HEK293 (cell line): Measurements from ENCODE around the gene EIF5A2.
A peak's percentile ranks its signal among the peaks of the same experiment; 100 is the strongest.

Source experiments
- CTCF ChIA-PET: fragments of 350-600 bp; formaldehyde crosslinking; extraction: SDS; loops from one replicate; lab custom pipeline; 2021; ENCODE audit warnings: antibody characterized with exemption; lab: Yijun Ruan, JAX
- POLR2A ChIA-PET: fragments of 300-600 bp; formaldehyde crosslinking; extraction: SDS; loops from one replicate; lab custom pipeline; 2020; ENCODE audit warnings: antibody characterized with exemption, inconsistent platforms; lab: Yijun Ruan, JAX
- H3K27ac ChIP-seq: fragments of 200-500 bp; sonication (Bioruptor generic); 2 replicates; pipeline ENCODE4 v1.5.1; 2014; ENCODE audit warnings: low read depth, low read length, control low read depth, inconsistent platforms; ENCODE audit errors: extremely low read depth
- H3K36me3 ChIP-seq, 2 experiments: fragments of 200-500 bp in 1 of 2; sonication (Bioruptor generic) in 1 of 2; 1 replicate in 1 of 2; 2 replicates in 1 of 2; pipeline ENCODE4 v1.5.1; 2014 to 2017; ENCODE audit warnings: inconsistent platforms in 2 of 2, low read length in 2 of 2; ENCODE audit not compliant: control insufficient read depth in 2 of 2, insufficient read depth in 1 of 2
- H3K4me1 ChIP-seq: fragments of 200-500 bp; sonication (Bioruptor generic); 2 replicates; pipeline ENCODE4 v1.5.1; 2014; ENCODE audit warnings: mild to moderate bottlenecking, low read length, inconsistent platforms; ENCODE audit not compliant: control insufficient read depth, insufficient read depth
- H3K4me3 ChIP-seq: 2 replicates; pipeline ENCODE4 v1.5.1; 2011; ENCODE audit warnings: low read depth, mild to moderate bottlenecking, control low read depth, low read length, moderate library complexity
- H3K9me3 ChIP-seq: fragments of 200-500 bp; sonication (Bioruptor generic); 2 replicates; pipeline ENCODE4 v1.5.1; 2014; ENCODE audit warnings: low read depth, low read length, inconsistent platforms; ENCODE audit not compliant: control insufficient read depth, insufficient read depth
- ATF2 ChIP-seq: fragments of 450-650 bp; formaldehyde crosslinking; IDR thresholded peaks from 2 replicates; pipeline ENCODE4 v1.5.1; 2016; ENCODE audit warnings: missing biosample characterization, missing genetic modification characterization, low read depth
- GLI4 ChIP-seq: fragments of 450-650 bp; formaldehyde crosslinking; IDR thresholded peaks from 2 replicates; pipeline ENCODE4 v1.5.1; 2016; ENCODE audit warnings: missing biosample characterization, missing genetic modification characterization
- GLIS2 ChIP-seq: fragments of 450-650 bp; formaldehyde crosslinking; IDR thresholded peaks from 2 replicates; pipeline ENCODE4 v1.5.1; 2016; ENCODE audit warnings: missing biosample characterization, missing genetic modification characterization
- PBX3 ChIP-seq: sonication (generic); formaldehyde crosslinking; IDR thresholded peaks from 2 replicates; pipeline ENCODE4 v1.8.1; 2022; ENCODE audit warnings: mild to moderate bottlenecking, moderate library complexity, missing genetic modification reagents
- SCRT1 ChIP-seq: fragments of 450-650 bp; formaldehyde crosslinking; IDR thresholded peaks from 2 replicates; pipeline ENCODE4 v1.5.1; 2016; ENCODE audit warnings: missing biosample characterization, missing genetic modification characterization, borderline replicate concordance
- SP7 ChIP-seq: fragments of 450-650 bp; formaldehyde crosslinking; IDR thresholded peaks from 2 replicates; pipeline ENCODE4 v1.5.1; 2016; ENCODE audit warnings: missing biosample characterization, missing genetic modification characterization
- ZBTB48 ChIP-seq: fragments of 450-650 bp; formaldehyde crosslinking; IDR thresholded peaks from 2 replicates; pipeline ENCODE4 v1.5.1; 2016; ENCODE audit warnings: missing biosample characterization, missing genetic modification characterization
- ZEB2 ChIP-seq: fragments of 450-650 bp; formaldehyde crosslinking; IDR thresholded peaks from 2 replicates; pipeline ENCODE4 v1.5.1; 2016; ENCODE audit warnings: missing biosample characterization, missing genetic modification characterization
- ZNF146 ChIP-seq: fragments of 450-650 bp; formaldehyde crosslinking; IDR thresholded peaks from 2 replicates; pipeline ENCODE4 v1.5.1; 2016; ENCODE audit warnings: missing biosample characterization, missing genetic modification characterization
- ZNF155 ChIP-seq: fragments of 450-650 bp; formaldehyde crosslinking; IDR thresholded peaks from 2 replicates; pipeline ENCODE4 v1.5.1; 2016; ENCODE audit warnings: missing biosample characterization, missing genetic modification characterization
- ZNF16 ChIP-seq: fragments of 450-650 bp; formaldehyde crosslinking; IDR thresholded peaks from 2 replicates; pipeline ENCODE4 v1.5.1; 2016; ENCODE audit warnings: low read depth, missing biosample characterization, missing genetic modification characterization
- ZNF221 ChIP-seq: fragments of 450-650 bp; formaldehyde crosslinking; IDR thresholded peaks from 2 replicates; pipeline ENCODE4 v1.5.1; 2017; ENCODE audit warnings: missing biosample characterization, missing genetic modification characterization, borderline replicate concordance
- ZNF311 ChIP-seq: fragments of 450-650 bp; formaldehyde crosslinking; IDR thresholded peaks from 2 replicates; pipeline ENCODE4 v1.5.1; 2017; ENCODE audit warnings: missing biosample characterization, missing genetic modification characterization, borderline replicate concordance
- ZNF354C ChIP-seq: fragments of 450-650 bp; formaldehyde crosslinking; IDR thresholded peaks from 2 replicates; pipeline ENCODE4 v1.5.1; 2016; ENCODE audit warnings: missing biosample characterization, missing genetic modification characterization, low read depth, borderline replicate concordance
- ZNF362 ChIP-seq: fragments of 450-650 bp; formaldehyde crosslinking; IDR thresholded peaks from 2 replicates; pipeline ENCODE4 v1.5.1; 2016; ENCODE audit warnings: missing biosample characterization, missing genetic modification characterization
- ZNF488 ChIP-seq: fragments of 450-650 bp; formaldehyde crosslinking; IDR thresholded peaks from 2 replicates; pipeline ENCODE4 v1.5.1; 2016; ENCODE audit warnings: missing biosample characterization, missing genetic modification characterization
- ZNF560 ChIP-seq: fragments of 450-650 bp; formaldehyde crosslinking; IDR thresholded peaks from 2 replicates; pipeline ENCODE4 v1.5.1; 2017; ENCODE audit warnings: missing biosample characterization, missing genetic modification characterization, borderline replicate concordance
- ZNF600 ChIP-seq: fragments of 450-650 bp; formaldehyde crosslinking; IDR thresholded peaks from 2 replicates; pipeline ENCODE4 v1.5.1; 2016; ENCODE audit warnings: missing biosample characterization, missing genetic modification characterization
- ZNF623 ChIP-seq: fragments of 450-650 bp; formaldehyde crosslinking; IDR thresholded peaks from 2 replicates; pipeline ENCODE4 v1.5.1; 2016; ENCODE audit warnings: missing biosample characterization, missing genetic modification characterization
- ZNF677 ChIP-seq: fragments of 450-650 bp; IDR thresholded peaks from 2 replicates; pipeline ENCODE4 v1.5.0; 2018; ENCODE audit warnings: missing biosample characterization, mild to moderate bottlenecking, missing genetic modification characterization, moderate library complexity
- ZNF707 ChIP-seq: fragments of 450-650 bp; formaldehyde crosslinking; IDR thresholded peaks from 2 replicates; pipeline ENCODE4 v1.5.1; 2016; ENCODE audit warnings: missing biosample characterization, missing genetic modification characterization

Gene EIF5A2

GRCh38 chr3:170862618-170863374 lies 45.6 kb downstream of the EIF5A2 start:
- H3K4me3 ChIP-seq = no peak overlapping the region
- no peak overlapping the region for H3K27ac ChIP-seq
- peaks cover 0 to 35% of the 10 kb centered on the region in 2 experiments; a peak in 2 of 3 replicates for H3K36me3 ChIP-seq
- ChIA-PET CTCF (interaction anchor here (1.7 kb wide), 1 partner anchor 14 kb away, joined by 4 read pairs; no protein-coding TSS in a partner anchor), POLR2A (no interaction called here)
- TF ChIP-seq ZNF623 (tag by site-specific recombination) (peak; percentile 53; the same call in 1 of the 2 replicates), ZNF600 (tag by site-specific recombination) (no peak), SCRT1 (tag by site-specific recombination) (no peak), ZNF488 (tag by site-specific recombination) (no peak)
- H3K4me1 ChIP-seq = no peaks in the 10 kb centered on the region
- H3K9me3 ChIP-seq = no peaks in the 10 kb centered on the region

- H3K4me1 ChIP-seq = no peaks in the 10 kb centered on the region
- ChIA-PET CTCF (interaction anchor here (0.6 kb wide), 1 partner anchor 799 kb away, joined by 3 read pairs; no protein-coding TSS in a partner anchor), POLR2A (no interaction called here)
- H3K27ac ChIP-seq = no peak overlapping the region
- no peak overlapping the region for H3K4me3 ChIP-seq
- TF ChIP-seq ZNF155 (no peak), ZNF707 (tag by site-specific recombination) (no peak), GLI4 (no peak), ZBTB48 (tag by site-specific recombination) (no peak), ZNF146 (tag by site-specific recombination) (no peak), GLIS2 (tag by site-specific recombination) (no peak), ZNF16 (no peak), ZNF221 (tag by site-specific recombination) (no peak), ZNF677 (no peak), ATF2 (tag by site-specific recombination) (no peak), ZNF623 (tag by site-specific recombination) (no peak), PBX3 (CRISPR knock-in tag) (no peak), ZNF354C (tag by site-specific recombination) (no peak), SP7 (no peak), ZNF362 (no peak), ZEB2 (tag by site-specific recombination) (no peak), ZNF560 (tag by site-specific recombination) (no peak), ZNF311 (tag by site-specific recombination) (no peak)
- H3K36me3 ChIP-seq = no peaks in the 10 kb centered on the region
- no peaks in the 10 kb centered on the region for H3K9me3 ChIP-seq
Observed at GRCh38 chr3:170858599-170858998, 49.8 kb downstream of the EIF5A2 start.
